Iris pigment epithelial cell (primary cell): ENCODE data around the gene PDE7B.
A peak's percentile ranks its signal among the peaks of the same experiment; 100 is the strongest.

Experiments
- DNase-seq: peaks from one replicate; pipeline ENCODE4 v3.0.0-alpha.2; 2011; ENCODE audit warnings: low read depth

PDE7B gene

DNA sequence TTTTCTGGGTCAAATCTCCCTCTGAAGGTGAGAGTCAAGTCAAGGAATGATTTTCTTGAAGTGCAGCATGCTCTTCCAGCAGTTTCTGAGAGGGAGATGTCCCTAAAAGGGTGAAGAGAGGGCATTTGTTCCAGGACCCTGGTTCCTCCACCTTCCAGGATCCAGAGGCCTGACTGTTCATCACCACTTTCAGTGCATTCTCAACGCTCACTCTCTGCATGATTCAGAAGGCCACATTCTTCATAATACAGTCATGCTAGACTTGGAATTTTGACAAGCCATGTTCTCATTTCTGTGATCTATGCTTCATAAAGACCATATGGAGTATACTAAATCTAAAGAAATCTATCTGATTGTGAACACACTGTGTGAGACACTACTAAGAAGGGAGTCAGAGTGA is 85.1 kb downstream of the PDE7B start:
- DNase-seq, result peak; percentile 97

GRCh38 chr6:135937106-135937505 is 85.6 kb downstream of the PDE7B start:
- DNase-seq, result no peak

DNA sequence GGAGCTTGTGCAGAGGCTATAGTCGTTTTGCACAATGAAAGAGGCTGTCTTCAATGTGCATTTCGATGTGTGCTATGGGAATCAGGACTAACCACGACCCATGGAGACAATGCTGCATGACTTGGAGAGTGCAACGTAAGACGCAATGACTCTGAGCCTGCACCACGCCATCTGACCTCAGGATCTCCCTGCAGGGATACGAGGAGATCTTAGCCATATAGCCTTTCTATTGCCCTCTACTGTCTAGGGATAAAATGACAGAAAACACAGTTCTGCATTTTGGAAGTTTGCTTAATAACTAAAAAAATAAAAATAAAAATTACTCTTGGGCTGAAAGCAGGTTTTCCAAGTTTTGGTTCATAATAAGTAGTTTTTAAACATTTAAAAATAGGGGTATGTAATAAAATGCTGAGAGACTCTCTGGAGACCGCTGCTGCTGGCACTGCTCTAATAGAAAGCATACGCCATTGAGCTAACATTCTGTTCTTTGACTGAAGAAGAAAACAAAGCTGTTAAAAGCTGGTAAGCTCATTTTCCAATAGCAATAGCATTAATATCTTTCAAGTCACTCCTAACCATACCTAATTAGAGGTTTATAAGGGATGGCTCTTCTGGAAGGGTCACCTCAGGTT is 87.2 kb downstream of the PDE7B start:
- peak; percentile 71 for DNase-seq

DNA sequence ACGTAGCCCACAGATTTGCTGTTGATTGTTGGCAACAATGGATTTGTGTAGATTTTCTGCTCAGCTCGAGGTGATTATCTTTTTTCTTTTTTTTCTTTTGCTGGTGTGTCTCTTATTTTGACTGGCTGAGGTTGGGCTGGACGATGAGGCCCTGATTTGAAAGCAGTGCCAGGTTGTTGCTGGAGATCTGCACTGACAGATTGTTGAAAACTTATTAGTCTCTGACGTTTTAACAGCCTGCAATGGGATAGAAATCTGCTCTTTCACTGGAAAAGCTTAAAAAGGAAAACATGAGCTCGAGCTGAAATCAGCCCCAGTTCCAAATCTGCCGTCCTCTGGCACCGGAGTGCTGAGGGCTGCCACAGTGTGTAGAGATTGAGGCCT is 87.7 kb downstream of the PDE7B start:
- no peak for DNase-seq

- no peak for DNase-seq
These were observed 89.2 kb downstream of the PDE7B start for GRCh38 chr6:135940616-135941167.

- DNase-seq, result peak; percentile 84
These were observed 89.9 kb downstream of the PDE7B start for GRCh38 chr6:135941275-135942025.

DNA sequence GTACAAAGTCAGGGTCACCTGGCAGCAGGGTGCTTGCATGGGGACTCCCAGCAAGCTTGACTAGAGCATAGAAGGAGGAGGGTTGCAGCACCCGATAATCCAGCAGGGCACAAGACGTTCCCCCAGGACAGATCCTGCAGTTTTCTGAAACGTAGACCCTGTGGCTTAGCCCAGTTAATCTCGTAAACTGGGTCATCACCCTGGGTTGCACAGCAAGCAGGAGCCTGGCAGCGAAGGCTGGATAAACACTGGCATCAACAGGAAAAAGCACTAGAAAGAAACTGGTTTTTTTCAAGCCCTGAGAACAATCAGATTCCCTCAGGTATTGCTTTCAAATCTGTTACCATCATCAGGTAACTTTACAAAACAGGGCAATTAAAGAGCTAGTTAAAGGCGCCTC is 92.6 kb downstream of the PDE7B start:
- no peak for DNase-seq

GRCh38 chr6:135946674-135947073 is 95.2 kb downstream of the PDE7B start:
- DNase-seq, result no peak

DNA sequence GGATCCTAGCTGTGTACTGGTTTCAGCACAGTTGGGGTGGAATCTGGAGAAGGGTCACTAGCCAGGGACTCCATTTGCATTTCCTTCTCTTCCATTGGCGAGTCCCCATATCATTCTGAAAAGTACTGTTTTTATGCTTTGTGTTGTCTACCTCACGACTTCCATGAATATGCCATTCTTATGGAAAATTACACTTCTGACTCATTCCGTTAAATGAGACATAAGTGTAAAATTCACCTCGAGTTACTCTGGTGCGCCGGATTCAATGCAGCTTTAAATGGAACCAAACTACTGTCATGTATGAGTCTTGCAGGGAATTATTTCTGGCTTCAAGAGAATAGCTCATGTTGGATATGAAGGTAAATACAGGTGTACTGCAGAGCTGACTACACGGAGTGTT is 99.2 kb downstream of the PDE7B start:
- DNase-seq, result no peak

DNA sequence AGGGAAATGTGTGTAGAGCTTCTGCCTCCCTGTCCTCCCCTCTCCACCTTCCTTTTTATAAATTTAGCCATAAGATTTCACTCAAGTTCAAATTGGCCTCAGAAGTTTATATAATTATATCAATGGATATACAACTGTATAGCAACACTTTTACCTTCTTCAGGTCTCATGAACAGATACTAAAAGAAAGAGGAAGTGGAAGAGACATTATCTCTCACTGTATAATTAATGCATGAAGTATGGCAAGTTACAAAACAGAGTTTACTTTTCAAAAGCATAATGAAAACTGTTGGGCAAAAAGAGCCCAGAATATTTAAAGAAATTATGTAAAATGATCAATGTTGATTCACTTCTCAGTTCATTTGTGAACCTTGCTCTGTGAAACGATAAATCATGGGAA is 99.7 kb downstream of the PDE7B start:
- no peak for DNase-seq

- no peak for DNase-seq
These were observed 102.3 kb downstream of the PDE7B start for GRCh38 chr6:135953818-135954217.

GRCh38 chr6:135955099-135955498 is 103.6 kb downstream of the PDE7B start:
- DNase-seq, result no peak

GRCh38 chr6:135962731-135963130 is 111.2 kb downstream of the PDE7B start:
- peak; percentile 78 for DNase-seq

DNA sequence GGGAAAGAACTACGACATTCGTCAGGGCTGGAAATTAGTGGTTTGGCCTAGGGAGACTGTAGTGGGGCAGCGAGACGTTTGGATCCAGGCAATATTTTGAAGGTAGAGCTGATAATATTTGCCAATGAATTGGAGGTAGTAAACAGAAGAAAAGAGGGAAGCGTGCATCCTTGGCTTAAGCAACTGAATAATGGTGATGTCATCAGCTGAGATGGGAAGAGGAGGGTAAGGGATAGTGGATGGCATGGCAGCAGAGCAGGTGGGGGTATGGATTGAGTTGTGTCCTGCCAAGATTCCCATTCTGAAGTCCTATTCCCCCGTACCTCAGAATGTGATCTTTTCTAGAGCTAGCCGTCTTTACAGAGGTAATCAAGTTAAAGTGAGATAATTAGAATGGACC is 119.2 kb downstream of the PDE7B start:
- no peak for DNase-seq

DNA sequence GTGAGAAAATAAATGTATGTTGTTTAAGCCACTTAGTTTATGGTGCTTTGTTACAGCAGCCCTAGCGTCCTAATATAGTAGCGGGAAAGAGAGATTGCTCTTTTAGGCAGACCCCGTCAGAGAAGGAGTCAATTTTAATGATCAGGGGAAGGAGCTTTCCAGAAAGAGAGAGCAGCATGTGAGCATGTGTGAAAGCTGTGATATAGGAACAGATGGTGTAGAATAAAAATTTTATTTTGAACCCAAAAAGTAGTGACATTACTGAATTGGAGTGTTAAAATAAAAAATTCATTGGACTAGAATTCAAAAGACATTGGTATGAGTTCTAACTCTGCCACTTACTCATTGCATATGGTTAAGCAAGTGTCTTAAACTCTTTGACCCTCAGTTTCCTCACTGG is 119.8 kb downstream of the PDE7B start:
- no peak for DNase-seq

- no peak for DNase-seq
These were observed 120.6 kb downstream of the PDE7B start for GRCh38 chr6:135972150-135972549.

- DNase-seq, result no peak
These were observed 121.1 kb downstream of the PDE7B start for GRCh38 chr6:135972586-135972985.

- no peak for DNase-seq
These were observed 122.9 kb downstream of the PDE7B start for GRCh38 chr6:135974426-135974825.

DNA sequence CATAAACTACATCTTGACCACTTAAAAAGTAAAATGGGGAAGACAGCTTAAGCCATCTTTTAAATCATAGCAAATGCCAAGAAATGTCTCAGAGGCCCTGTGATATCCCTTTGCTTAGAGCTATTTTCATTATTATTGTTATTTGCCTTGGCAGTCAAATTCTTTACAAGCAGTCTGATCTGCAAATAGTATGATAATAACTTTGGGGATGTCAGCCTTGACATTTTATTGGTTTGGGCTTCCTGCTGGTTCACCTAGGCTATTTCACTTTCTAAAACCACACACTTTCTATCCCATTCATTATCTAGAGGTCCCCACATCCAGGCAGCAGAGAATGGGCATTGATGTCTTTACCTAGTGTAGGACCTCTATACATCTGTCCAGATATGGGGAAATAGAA is 125.1 kb downstream of the PDE7B start:
- DNase-seq, result no peak

- DNase-seq, result no peak
These were observed 131.6 kb downstream of the PDE7B start for GRCh38 chr6:135983093-135983492.

DNA sequence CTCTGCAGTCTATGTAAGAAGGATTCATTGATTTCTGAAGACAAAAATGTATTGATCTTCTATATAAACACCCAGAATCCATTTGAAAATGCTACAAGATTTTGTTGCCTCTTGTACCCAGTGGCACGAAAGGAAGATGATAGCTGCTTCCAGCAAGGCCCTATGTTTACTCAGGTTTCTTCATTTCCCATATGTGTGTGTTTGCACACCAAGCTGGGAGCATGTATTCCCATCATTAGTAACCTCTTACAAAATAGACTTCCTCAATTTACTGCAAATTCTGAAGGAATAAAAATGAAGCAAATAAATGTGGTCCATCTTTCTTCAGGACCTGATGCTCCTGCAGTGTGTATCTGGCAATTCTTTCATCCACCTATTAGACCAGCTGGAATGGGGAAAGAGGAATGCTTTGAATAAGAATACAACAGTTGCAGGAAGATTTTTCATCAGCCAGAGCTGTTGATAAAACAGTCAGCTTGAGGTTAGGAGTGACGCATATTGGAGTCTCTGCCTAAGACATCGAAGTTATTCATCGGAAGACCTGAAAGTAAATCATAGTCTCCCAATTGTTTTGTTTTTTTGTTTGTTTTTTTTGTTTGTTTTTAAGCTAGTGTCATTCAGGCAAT is 132.3 kb downstream of the PDE7B start:
- no peak for DNase-seq

DNA sequence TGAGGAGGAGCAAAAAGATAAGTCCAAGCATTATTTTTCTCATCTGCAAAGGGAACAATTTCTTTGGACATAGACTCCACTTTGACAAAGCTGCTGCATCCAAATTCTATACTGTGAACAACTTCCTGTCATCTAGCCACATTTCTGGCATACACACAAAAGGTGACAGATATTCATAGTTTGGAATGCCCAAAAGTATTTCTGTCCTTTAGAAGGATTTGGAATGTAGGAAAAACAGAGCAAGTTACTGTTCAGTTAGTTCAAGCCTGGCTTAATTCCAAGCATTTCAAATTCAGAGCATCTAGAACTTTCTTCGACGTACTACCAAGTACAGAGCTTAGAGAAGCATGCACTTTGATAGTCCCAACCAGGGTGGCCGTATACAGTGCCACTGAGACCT is 134.0 kb downstream of the PDE7B start:
- DNase-seq, result no peak

GRCh38 chr6:135987226-135987625 is 135.7 kb downstream of the PDE7B start:
- DNase-seq, result no peak
